IMR-90 (cell line): Measurements from ENCODE around the gene CMPK2.

Experiments
- CHD1 ChIP-seq: IDR thresholded peaks from 2 replicates; pipeline ENCODE4 v1.6.1; 2012; ENCODE audit warnings: low read depth, low read length, improper control_type of control experiment
- CTCF ChIP-seq: conservative IDR thresholded peaks from 2 replicates; pipeline ENCODE4 v1.5.1; 2012; ENCODE audit warnings: mild to moderate bottlenecking, low read depth, low read length, improper control_type of control experiment
- ELK1 ChIP-seq: fragments of 150-350 bp; IDR thresholded peaks from 2 replicates; pipeline ENCODE4 v1.6.1; 2016; ENCODE audit warnings: low read depth, mild to moderate bottlenecking, low read length, moderate library complexity, borderline replicate concordance
- FOS ChIP-seq: fragments of 150-350 bp; IDR thresholded peaks from 2 replicates; pipeline ENCODE4 v1.6.1; 2016; ENCODE audit warnings: low read depth, low read length
- MAFK ChIP-seq: IDR thresholded peaks from 2 replicates; pipeline ENCODE4 v1.6.1; 2012; ENCODE audit warnings: low read depth, low read length, improper control_type of control experiment
- NFE2L2 ChIP-seq: fragments of 150-350 bp; IDR thresholded peaks from 2 replicates; pipeline ENCODE4 v1.6.1; 2016; ENCODE audit warnings: low read depth, mild to moderate bottlenecking, low read length
- POLR2A ChIP-seq: IDR thresholded peaks from 2 replicates; pipeline ENCODE4 v1.6.1; 2012; ENCODE audit warnings: mild to moderate bottlenecking, low read depth, low read length
- RAD21 ChIP-seq: IDR thresholded peaks from 2 replicates; pipeline ENCODE4 v1.6.1; 2012; ENCODE audit warnings: low read length, improper control_type of control experiment
- RFX5 ChIP-seq: IDR thresholded peaks from 2 replicates; pipeline ENCODE4 v1.8.0; 2012; ENCODE audit warnings: low read depth, mild to moderate bottlenecking, low read length, moderate library complexity
- SMC3 ChIP-seq: fragments of 150-350 bp; IDR thresholded peaks from 2 replicates; pipeline ENCODE4 v1.6.1; 2016; ENCODE audit warnings: low read depth, mild to moderate bottlenecking, antibody characterized with exemption, low read length, moderate library complexity
- USF2 ChIP-seq: fragments of 150-350 bp; IDR thresholded peaks from 2 replicates; pipeline ENCODE4 v1.6.1; 2017; ENCODE audit warnings: mild to moderate bottlenecking, antibody characterized with exemption, low read length, low read depth

- TF ChIP-seq CTCF (no peak), NFE2L2 (no peak), MAFK (no peak), RAD21 (no peak), POLR2A (no peak), SMC3 (no peak), FOS (no peak), CHD1 (no peak), ELK1 (no peak), USF2 (no peak), RFX5 (no peak)
Measured at GRCh38 chr2:6885968-6886367, 20.3 kb upstream of the CMPK2 start.
